Hematopoietic multipotent progenitor cell treated with erythropoietin and hydrocortisone succinate and interleukin-3 and kit ligand, for 15 days (in vitro differentiated cells): ENCODE data around the gene PYROXD2.

Experiments used
- DNase-seq: peaks from one replicate; pipeline ENCODE4 v3.0.0-alpha.2; 2015; ENCODE audit warnings: low spot score

Gene PYROXD2

DNA sequence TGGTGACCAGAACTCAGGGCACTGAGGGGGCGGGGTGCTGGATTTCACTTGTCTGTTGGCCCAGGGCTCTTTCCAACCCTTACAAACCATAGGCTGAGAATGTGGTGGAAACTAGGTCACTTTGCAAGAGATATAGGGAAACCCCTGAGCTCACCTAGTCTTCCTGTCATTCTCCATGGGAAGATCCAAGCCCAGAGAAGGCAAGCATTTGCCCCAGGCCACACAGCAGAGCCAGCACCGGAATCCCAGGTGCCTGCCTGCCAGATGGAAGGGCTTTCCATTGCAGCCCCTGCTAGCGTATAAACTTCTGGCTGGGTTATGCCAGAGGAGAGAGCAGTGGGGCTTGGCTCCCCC lies 427 bp downstream of the PYROXD2 start:
- DNase-seq, result no peak

DNA sequence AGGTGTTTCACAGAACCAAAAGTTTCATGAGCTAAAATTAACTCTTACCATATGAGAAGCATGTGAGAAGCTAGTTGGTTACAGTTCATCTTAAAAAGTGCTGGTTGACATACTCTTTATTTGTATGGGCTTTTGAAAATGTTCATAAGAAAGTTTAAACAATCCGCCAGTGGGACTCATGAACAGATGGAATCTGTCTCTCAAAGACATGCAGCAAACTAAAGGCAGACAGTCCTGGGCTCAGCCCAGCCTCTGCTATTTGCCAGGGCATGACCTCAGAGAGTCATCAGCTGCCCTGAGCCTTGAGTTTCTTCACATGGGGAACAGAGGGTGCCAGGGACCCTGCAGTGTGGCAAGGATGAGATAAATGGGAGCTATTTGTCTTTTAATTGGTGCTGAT lies 3.2 kb downstream of the PYROXD2 start:
- DNase-seq, result no peak

DNA sequence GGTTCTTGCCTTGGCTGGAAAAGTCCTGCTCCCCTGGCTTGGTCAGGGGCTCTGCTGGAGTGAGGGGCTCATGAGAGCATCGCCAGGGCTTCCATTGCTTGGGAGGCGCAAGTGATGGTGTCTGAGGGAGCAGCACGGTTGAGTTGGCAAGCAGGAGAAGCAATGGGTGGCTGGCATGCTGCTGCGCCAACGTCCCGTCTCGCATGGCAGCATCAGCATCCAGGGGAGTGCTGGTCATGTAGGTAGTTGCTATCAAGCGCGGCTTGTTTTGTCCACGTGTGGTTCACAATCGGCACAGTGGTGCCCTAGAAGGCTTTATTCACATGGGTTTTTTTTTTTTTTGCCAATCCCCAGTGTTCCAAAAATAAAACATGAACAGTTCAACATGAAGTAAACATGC lies 3.8 kb downstream of the PYROXD2 start:
- DNase-seq, result no peak

DNA sequence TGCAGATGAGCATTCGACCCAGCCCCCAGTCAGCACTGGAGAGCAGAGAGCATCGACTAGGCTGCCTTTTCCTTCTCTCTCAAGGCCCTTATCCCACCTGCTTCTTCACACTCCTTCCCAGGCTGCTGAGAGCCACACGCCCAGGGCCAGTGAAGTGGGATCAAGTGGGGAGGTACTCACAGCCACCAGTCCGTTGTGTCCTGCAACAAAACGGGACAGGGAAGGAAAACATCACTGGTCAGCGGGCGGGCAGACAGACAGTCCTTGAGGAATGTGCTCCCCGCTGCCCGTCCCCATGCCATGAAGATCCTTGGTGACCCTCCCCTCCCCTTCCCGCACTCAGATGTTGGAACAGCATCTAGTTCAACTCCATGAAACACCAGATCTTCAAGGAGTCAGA lies 4.2 kb downstream of the PYROXD2 start:
- DNase-seq, result no peak

DNA sequence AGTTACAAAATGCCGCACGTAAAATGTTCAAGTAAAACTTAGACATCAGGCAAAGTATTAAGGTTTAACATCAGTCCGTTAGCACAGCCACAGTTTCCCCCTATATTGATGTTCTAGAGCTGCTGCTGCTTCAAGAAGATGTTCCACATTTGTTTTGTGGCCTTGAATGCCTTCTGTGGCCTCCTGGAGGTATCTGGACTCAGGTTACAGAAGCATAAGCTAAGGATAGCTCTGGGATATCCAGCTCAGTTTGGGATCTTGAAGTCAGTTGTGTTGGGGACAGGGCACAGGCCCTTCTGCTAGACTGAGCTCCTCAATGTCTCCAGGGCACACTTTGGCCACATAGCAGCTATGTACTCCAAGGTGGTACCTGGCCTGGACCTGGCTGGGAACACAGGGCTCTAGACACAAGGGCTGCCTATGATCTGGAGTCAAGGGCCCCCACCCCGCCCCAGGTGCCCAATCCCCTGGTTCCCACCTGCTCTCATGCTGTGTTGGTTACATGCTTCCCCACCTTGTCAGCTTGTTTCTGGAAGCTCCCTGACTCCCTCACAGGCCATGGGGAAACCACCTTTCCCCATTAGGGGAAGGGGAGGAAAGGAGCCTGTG lies 4.7 kb downstream of the PYROXD2 start:
- no peak for DNase-seq

DNA sequence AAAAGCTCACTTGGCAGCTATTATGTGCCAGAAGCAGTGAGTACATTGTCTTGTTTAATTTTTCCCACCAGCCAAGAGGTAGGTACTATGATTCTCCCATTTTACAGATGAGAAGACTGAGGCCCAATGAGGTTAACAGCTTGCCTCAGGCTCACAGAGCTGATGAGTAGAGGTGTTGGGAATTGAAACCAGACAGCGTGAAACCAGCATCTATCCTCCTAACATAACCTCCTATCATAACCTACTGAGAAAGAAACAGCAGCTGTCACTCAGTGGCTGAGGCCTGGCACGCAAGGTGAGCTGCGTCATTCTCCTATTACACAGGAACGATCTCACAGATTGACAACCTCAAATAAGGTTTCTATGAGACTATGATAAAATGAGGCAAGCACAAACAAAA lies 6.2 kb downstream of the PYROXD2 start:
- no peak for DNase-seq

DNA sequence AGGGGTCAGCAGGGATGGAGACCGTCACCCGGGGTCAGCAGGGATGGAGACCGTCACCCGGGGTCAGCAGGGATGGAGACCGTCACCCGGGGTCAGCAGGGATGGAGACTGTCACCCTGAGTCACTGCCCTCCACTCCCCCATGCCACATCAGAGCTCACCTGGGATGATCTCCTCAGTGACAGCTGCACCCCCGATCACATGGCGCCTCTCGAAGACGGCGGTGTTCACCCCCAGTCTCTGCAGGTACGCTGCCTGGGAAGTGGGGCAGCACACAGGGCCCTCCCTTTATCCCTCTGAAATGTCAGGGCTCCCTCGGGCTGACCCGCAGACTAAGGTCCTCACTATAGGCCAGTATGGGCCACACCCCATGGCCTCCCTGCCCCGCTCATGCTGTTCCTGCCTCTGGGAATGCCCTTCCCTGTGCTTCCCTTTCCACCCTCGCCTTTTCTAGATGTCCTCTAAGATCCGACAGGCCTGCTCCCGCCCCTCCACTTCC lies 7.2 kb downstream of the PYROXD2 start:
- DNase-seq, result no peak

DNA sequence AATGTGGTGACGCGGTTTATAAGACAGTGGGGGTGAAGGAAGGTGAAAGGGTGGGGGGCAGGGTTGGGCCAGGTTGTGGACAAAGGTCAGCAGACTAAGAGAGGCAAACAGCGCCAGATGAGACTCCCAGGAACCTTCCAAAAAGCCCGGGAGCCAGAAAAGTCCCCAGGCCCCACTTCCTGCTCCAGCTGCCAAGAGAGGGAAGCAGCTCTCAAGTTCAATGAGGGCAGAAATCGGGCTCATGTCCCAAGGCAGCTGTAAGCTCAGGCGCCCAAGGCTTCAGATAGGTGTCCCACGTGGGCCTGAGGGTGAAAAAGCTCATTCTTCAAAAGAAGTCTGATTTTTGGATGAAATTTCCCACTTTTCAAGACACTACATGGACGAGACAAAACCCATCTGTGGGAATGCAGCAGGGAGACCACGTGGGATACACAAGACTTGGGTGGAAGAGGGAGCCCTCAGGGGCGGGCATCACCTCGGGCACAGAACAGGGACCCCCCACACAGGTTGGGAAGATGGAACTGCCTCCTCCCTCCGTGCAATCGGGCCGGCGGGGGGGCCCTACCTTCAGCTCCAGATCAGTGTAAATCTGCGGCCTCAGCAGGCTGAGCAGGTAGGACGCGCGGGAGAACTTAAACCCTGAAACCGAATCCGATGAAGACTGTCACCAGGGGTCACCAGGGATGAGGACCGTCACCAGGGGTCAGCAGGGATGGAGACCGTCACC lies 7.8 kb downstream of the PYROXD2 start:
- no peak for DNase-seq

DNA sequence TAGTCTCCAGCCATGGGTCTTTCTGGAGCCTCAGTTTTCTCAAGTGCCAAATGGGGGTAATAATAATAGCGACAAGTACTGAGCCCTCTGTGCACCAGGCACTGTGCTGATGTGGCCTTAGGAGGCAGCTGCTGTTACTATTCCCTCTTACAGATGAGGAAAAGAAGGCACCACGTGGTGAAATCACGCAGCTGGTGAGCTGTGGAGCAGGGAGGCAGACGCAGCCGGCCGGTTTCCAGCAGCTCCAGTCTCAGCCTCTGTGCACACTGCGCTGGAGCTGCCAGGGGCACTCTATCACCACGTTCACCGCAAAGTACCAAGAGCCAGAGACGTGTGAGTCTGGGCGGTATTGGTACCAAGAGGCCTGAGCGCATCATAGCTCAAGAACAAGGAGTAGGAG lies 9.6 kb downstream of the PYROXD2 start:
- no peak for DNase-seq

DNA sequence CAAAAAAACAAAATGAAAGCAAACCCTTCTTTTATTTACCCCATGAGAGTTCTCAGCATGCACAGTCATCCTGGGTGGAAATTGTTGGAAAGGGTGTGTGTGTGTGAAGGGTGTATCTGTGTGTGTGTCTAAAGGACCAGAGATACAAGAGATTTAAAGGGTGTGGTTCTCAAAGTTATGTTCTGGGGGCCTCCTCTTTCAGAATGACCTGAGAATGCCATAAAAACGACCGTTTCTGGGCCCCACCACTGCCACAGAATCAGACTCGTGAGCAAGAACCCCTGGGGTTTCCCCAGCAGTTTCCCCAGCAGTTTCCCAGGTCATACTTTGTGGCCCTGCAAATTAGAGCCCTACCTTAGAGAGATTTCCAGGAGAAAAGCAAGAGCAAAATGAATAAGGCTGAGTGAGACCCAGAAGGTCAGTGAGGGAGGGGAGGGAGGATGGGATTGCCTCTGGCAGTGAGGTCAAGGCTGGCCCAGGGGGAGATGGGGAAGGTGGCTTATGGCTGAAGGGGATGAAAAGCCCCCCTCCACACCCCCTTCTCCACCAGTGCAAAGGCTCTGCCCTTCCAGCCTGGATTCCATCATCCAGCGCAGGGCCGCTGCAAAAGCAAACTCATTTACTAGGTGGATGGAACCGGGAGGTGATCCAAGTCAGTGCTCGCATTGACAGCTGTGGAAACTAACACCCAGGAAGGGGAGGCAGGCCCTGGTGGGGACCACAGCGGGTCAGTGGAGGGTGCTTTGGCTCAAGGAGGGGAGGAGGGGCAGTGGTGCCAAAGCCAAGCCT lies 10.2 kb downstream of the PYROXD2 start:
- peak; percentile 85 for DNase-seq

DNA sequence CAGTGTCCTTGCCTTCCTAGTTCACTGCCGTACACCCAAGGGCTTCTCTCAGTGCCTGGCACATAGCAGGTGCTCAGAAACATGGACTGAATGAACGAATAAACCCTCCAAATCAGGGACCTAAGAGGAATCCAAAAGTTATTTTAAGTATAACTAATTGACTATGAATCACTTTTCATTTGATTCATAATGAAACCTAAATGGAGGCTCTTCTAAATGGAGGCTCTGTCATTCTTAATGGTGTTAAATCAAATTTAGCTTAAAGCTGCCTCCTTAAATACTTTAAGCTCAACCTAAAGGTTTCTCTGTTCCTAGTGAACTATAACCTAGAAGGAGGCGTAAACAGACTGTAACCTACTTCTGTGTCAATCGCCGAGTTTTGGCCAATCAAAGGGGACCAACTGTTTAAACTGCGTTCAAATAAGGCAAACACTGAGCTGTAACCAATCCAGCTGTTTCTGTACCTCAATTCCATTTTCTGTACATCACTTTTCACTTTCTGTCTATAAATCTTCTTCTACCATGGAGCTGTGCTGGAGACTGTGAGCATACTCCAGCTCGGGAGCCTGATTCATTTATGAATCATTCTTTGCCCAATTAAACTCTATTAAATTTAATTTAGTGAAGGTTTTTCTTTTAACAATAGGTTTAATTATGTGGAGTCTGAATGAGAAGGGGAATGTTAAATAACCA lies 11.0 kb downstream of the PYROXD2 start:
- DNase-seq, result peak; percentile 48

DNA sequence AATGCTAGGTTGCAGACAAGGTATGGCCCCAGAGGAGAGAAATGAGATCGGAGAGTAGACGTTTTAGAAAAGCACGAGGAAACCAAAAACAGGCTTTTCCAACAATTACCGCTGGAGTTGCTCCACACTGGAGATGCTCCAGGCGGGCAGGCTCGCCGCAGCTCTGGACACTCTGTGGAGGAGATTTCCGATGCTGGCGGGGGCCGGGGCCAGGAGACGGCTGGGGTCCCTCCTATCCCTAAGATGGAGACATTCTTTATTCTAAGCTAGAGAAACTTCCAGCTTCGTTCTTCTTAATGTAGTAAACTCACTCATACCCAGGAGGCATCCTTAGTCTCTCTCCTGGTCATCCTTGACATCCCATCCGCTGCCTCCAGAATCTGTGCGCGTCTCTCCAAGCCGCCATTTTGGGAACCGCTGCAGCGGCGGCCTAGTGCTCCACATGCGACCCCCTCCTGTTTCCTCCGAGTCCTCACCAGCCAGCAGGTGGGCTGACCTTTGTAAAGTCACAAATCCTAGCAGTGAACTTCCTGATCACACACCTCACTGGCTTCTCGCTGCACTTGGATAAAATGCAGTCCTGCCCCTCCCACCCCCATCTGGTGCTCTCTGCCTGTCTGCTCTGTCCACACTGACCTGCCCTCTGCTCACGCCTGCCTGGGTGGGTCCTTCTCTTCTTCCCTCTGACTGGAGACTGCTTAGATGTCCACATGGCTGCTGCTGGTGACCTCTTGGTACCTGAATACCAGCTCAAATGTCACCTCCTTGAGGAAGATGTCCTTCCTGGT lies 11.9 kb downstream of the PYROXD2 start:
- DNase-seq, result no peak

DNA sequence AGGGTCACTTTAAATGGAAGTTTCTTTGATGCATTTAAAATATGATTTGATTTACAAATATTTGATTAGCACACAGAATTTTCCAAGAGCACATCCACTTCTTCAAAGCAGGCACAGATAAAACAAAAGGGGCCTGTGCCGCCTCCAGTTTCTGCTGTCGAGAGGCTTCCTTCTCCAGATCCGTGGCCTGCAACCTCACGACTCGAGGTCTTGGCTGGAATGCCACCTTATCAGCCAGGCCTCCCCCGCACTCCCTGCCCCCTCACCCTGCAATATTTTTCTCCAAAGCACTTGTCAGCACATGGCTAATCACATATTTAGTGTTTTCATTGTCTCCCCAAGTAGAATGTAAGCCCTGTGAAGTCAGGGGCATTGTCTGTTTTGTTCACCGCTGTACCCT lies 12.5 kb downstream of the PYROXD2 start:
- no peak for DNase-seq

DNA sequence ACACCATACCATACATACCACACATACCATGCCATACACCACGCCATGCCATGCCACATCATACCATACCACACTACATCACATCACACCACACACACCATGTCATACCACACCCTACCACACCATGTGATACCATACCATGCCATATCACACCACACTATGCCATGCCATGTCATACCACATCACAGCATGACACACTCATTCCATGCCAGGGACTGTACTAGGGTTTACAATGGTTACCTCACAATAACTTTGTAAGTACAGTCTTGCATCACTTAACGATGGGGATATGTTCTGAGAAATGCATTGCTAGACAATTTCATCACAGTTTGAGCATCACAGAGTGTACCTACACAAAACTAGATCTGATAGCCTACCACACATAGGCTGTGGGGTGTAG lies 14.5 kb downstream of the PYROXD2 start:
- DNase-seq, result no peak

DNA sequence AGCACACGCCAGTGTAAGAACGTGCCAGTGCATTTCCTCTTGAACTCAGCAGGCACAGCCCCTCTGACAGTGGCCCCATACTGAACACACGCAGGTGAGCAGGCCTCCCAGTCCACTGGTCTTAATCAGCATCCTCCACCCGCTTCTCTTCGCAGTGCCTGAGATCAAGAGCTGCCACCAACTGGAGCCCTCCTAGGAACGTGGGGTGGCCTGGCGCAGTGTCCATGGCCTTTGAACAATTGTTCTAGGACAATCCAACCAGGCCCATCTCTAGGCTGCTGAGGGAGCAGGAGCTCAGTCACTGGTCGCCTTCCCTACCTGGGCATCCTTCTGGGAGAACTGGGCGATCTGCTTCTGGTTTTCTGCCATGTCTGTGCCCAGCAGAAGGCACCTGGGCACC lies 15.2 kb downstream of the PYROXD2 start:
- no peak for DNase-seq

DNA sequence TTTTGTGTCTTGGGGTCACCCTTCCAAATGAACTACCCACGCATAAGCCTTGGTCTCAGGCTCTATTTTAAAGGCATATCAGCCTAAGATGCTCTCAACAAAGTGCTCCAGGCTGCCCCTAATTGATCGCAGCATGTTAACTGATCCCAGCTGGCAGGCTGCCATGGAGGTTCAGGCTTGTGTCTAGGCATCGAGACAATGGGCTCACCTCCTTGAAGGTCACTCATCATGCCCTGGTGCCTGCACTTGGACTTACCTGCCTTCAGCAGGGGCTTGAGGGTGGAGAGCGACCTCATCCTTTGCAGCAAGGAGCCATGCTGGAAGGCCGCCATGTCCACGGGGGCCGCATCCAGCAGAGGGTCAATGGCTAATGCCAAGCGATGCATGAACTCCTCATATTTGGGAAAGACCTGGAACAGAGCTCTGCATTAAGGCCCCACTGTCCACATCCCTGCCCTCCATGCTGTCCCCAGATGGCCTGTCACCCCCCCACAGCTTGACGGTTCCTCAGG lies 17.8 kb downstream of the PYROXD2 start:
- no peak for DNase-seq

DNA sequence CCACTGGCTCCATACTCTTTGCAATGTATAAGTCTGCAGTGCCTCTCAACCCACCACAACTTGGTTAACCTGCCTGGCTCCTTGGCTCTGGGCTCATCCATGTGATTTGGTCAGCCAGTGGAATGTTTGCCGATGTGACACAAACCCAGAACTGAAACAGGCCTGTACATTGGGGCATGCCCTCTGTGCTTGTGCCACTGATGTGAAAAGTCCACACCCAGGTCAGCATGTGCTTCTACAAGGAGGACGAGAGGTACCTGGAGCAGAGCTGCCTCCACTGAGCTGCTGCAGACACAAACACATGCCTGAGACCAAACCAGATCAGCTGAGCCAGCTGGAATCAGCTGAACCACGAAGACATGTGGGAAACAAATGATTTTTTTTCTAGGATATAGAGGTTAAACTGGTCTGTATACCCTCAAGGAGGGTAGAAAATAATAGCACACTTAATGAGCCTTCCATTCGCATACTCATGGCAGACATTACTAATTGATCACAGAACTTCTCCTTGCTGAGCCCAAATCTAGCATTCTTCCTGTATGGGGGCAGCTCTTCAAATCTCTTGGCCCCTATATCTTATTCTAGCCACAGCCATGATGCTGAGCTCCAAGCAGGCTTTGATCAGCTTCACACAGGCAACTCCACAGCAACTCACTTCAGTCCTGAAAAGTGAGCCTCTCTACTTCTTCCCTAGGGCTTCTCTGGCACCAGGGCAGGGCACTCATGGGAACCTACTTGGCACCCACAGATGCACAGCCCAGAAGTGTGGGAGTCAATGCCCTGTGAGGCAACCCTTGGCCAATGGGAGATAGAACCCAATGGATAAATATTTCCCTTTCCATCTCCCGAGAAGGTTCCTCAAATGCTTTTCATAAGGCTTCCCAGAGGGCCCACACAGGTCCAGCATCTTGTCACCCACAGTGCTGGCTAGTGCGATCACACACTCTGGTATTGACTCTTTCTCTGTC lies 18.6 kb downstream of the PYROXD2 start:
- no peak for DNase-seq

DNA sequence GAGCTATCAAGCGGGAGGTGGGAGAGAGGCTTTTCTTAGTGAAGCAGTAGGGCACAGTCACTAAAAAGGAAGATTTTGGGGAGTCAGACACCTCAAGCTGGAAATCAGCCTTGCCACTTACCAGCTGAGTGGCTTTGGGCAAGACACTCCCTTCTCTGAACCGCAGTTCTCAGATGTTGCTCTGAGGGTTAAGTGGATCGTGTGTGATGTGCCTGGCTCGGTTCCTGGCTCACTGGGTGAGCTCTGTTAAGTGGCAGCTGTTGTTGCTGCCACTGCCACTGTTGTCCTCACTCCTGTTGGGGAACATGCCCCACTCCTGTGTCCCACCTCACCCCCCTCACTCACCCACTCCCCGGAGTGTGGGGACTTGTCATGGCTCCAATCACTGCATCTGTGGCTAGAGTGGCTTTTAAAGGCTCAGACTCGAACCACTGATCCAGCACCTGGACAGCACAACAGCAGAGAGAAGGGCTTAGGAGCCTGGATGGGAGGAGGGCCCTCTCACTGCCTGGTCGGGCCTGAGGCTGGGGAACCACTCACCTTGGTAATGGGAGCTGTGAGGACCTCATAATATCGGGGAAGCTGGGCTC lies 20.0 kb downstream of the PYROXD2 start:
- no peak for DNase-seq

DNA sequence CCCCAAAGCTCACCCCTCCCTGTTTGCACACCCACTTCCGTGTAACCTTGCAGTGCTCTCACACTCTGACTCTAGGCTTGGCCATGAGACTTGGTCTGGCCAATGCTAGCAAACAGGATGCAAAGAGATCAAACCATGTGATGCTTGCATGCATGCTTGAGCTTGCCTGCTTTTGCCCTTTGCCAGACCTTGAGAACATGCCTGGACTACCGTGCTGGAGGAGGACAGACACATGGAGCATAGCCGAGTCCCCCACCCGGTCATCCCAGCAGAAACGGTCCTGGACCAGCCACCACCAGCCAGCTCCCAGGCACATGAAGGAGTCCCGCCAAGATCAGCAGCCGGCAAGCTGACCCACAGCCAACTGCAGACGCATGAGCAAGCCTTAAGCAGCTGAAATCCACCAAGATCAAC lies 23.4 kb downstream of the PYROXD2 start:
- DNase-seq, result no peak

DNA sequence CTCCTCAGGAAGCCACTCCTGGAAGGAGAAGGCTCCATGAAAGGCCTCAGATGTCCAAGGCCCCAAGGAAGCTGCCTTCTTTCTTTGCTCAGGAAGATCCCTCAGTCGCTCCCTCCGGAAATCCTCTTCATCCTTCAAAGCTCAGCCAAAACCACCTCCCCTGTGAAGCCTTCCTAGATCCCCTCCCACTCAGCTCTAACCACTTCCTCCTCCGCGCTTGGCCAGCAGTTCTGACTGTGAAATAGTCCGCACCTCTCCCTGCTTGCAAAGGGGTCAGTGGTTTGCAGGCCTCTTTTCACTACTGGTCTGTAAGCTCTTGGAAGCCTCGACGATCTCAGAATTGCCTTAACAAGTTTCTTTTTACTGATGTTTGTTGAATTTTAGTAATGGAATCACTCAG lies 23.9 kb downstream of the PYROXD2 start:
- DNase-seq, result no peak
